Smooth muscle cell (in vitro differentiated cells): Measurements from ENCODE around the gene UBE2G1. TPM values are rescaled to one million over a fixed set of nuclear protein-coding genes. Genes with fewer than 3 reads are reported as not detected.

Source experiments
- DNase-seq: peaks from one replicate; lab custom pipeline; 2025; ENCODE audit not compliant: unreplicated experiment; lab: John Stamatoyannopoulos, UW
- H2AFZ ChIP-seq: fragments of 200-600 bp; sonication (generic); 2 replicates; pipeline ENCODE4 v1.6.0; 2016; ENCODE audit warnings: antibody characterized with exemption, low read depth, mild to moderate bottlenecking
- H3F3A ChIP-seq: fragments of 200-600 bp; sonication (generic); 2 replicates; pipeline ENCODE4 v1.6.0; 2017; ENCODE audit warnings: antibody characterized with exemption, low read depth
- H3K27ac ChIP-seq: fragments of 200-600 bp; sonication (generic); 2 replicates; pipeline ENCODE4 v1.5.1; 2016; ENCODE audit warnings: low read depth, mild to moderate bottlenecking
- H3K27me3 ChIP-seq: fragments of 200-600 bp; sonication (generic); 2 replicates; pipeline ENCODE4 v1.6.1; 2016; ENCODE audit warnings: low read depth, mild to moderate bottlenecking
- H3K36me3 ChIP-seq: fragments of 200-600 bp; sonication (generic); 2 replicates; pipeline ENCODE4 v1.5.1; 2016; ENCODE audit warnings: low read depth
- H3K4me1 ChIP-seq: fragments of 200-600 bp; sonication (generic); 2 replicates; pipeline ENCODE4 v1.5.1; 2016; ENCODE audit warnings: low read depth
- H3K4me2 ChIP-seq: fragments of 200-600 bp; sonication (generic); 2 replicates; pipeline ENCODE4 v1.6.0; 2016; ENCODE audit warnings: mild to moderate bottlenecking
- H3K4me3 ChIP-seq: fragments of 200-600 bp; sonication (generic); 2 replicates; pipeline ENCODE4 v1.5.1; 2016; ENCODE audit warnings: mild to moderate bottlenecking
- H3K79me2 ChIP-seq: fragments of 200-600 bp; sonication (generic); 2 replicates; pipeline ENCODE4 v1.6.0; 2016; ENCODE audit warnings: low read depth, mild to moderate bottlenecking
- H3K9ac ChIP-seq: fragments of 200-600 bp; sonication (generic); 2 replicates; pipeline ENCODE4 v1.6.0; 2016; ENCODE audit warnings: low read depth
- H3K9me3 ChIP-seq: fragments of 200-600 bp; sonication (generic); replicated peaks from 2 replicates; pipeline ENCODE4 v1.5.1; 2016; ENCODE audit warnings: low read depth
- H4K20me1 ChIP-seq: fragments of 200-600 bp; sonication (generic); 2 replicates; pipeline ENCODE4 v1.6.0; 2016; ENCODE audit warnings: low read depth
- WGBS: methylation state at CpG from one replicate; pipeline ENCODE4 v1.1.7; 2016; ENCODE audit warnings: low lambda C conversion rate; 5-methylcytosine and 5-hydroxymethylcytosine counted together
- polyA plus RNA-seq: library from polyadenylated mRNA; unstranded; fragments of >200 nt; fragmentation: Nextera tagmentation; extraction: Ambion mirVana; gene quantifications from 2 replicates; pipeline ENCODE4 v1.2.1, GENCODE V29; 2016
- total RNA-seq: library from RNA; depleted of rRNA; stranded (reverse); fragments of >200 nt; gene quantifications from 2 replicates; pipeline ENCODE4 v1.2.3, GENCODE V29; 2014
- TF ChIP-seq, protein P1 (sequence below): fragments of 200-600 bp; sonication (generic); IDR thresholded peaks from 2 replicates; pipeline ENCODE4 v1.5.1; 2017; ENCODE audit warnings: borderline replicate concordance, mild to moderate bottlenecking, antibody characterized with exemption; ENCODE audit not compliant: insufficient read depth, poor library complexity, severe bottlenecking

UBE2G1 gene
- total and polyA plus RNA-seq, 2 experiments from 2014 or later = 39.9 to 63.7 TPM

DNA sequence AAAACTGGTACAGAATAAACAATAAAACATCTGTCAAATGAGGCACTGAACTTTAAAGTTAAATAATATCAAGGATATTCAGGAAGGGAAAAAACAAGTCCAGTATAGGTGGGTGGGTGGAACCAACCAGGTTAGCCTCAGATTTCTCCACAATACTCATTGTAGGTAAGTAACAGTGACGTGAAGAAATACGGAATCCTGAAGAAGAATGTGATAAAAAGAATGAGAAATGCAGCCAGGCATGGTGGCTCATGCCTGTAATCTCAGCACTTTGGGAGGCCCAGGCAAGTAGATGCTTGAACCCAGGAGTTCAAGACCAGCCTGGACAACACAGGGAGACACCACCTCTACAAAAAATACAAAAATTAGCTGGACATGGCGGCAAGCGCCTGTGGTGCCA lies 47.3 kb downstream of the UBE2G1 start:
- DNase-seq = no peak

DNA sequence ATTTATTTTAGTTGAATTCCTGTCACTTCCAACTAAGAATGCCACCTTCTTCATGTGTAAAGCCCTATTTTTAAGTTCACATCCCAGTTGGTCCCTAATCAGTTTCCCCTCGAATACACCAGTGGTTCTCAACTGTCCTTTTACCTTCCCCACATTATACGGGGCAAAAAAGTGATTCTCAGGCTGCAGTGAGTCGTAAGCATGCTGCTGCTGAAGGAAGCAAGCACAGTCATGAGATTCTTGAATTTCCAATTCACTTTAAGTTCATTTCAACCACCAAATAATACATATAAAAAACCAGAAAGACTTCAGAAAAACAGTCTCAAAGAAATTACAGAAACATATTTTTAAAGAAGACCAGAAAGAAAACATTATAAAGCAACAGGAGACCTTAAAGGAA lies 47.9 kb downstream of the UBE2G1 start:
- Histone ChIP-seq H3K36me3 (no peaks in the 10 kb centered on the region), H3K9ac (no peak overlapping the region), H3K27ac (no peak overlapping the region), H4K20me1 (peaks cover 95% of the 10 kb centered on the region), H3K4me2 (no peak overlapping the region), H2AFZ (no peak overlapping the region), H3F3A (no peaks in the 10 kb centered on the region), H3K79me2 (peaks cover 95% of the 10 kb centered on the region), H3K4me3 (no peak overlapping the region), H3K4me1 (peaks cover 8% of the 10 kb centered on the region), H3K9me3 (no peaks in the 10 kb centered on the region), H3K27me3 (no peaks in the 10 kb centered on the region)
- WGBS = 68% methylated on average over 3 of the region's 3 CpGs
- TF ChIP-seq, protein P1, sequence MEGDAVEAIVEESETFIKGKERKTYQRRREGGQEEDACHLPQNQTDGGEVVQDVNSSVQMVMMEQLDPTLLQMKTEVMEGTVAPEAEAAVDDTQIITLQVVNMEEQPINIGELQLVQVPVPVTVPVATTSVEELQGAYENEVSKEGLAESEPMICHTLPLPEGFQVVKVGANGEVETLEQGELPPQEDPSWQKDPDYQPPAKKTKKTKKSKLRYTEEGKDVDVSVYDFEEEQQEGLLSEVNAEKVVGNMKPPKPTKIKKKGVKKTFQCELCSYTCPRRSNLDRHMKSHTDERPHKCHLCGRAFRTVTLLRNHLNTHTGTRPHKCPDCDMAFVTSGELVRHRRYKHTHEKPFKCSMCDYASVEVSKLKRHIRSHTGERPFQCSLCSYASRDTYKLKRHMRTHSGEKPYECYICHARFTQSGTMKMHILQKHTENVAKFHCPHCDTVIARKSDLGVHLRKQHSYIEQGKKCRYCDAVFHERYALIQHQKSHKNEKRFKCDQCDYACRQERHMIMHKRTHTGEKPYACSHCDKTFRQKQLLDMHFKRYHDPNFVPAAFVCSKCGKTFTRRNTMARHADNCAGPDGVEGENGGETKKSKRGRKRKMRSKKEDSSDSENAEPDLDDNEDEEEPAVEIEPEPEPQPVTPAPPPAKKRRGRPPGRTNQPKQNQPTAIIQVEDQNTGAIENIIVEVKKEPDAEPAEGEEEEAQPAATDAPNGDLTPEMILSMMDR = no peak
- DNase-seq = no peak

More for the DNA sequence above, 47.3 kb downstream of the UBE2G1 start:
- Histone ChIP-seq H2AFZ (no peak overlapping the region), H3K9me3 (no peaks in the 10 kb centered on the region), H3K4me2 (no peak overlapping the region), H3K4me3 (no peak overlapping the region), H4K20me1 (peaks cover 95% of the 10 kb centered on the region), H3F3A (no peaks in the 10 kb centered on the region), H3K27ac (no peak overlapping the region), H3K9ac (no peak overlapping the region), H3K36me3 (no peaks in the 10 kb centered on the region), H3K4me1 (peaks cover 8% of the 10 kb centered on the region), H3K79me2 (peaks cover 95% of the 10 kb centered on the region), H3K27me3 (no peaks in the 10 kb centered on the region)
- WGBS = 91% methylated on average over 4 of the region's 4 CpGs
- TF ChIP-seq, protein P1 = no peak

- H3K9ac ChIP-seq = no peak overlapping the region
- DNase-seq = no peak
These were observed 48.3 kb downstream of the UBE2G1 start for GRCh38 chr17:4318186-4318585.

GRCh38 chr17:4317610-4318009 lies 48.9 kb downstream of the UBE2G1 start:
- peaks cover 8% of the 10 kb centered on the region for H3K4me1 ChIP-seq
- no peak overlapping the region for H3K4me2 ChIP-seq
- H3K79me2 ChIP-seq = peaks cover 95% of the 10 kb centered on the region
- WGBS = 91% methylated on average over 5 of the region's 5 CpGs
- no peak overlapping the region for H2AFZ ChIP-seq
- H3F3A ChIP-seq = no peaks in the 10 kb centered on the region
- H3K27me3 ChIP-seq = no peaks in the 10 kb centered on the region
- no peak overlapping the region for H3K4me3 ChIP-seq
- no peaks in the 10 kb centered on the region for H3K36me3 ChIP-seq
- TF ChIP-seq, protein P1 = no peak
- peaks cover 95% of the 10 kb centered on the region for H4K20me1 ChIP-seq
- no peaks in the 10 kb centered on the region for H3K9me3 ChIP-seq
- H3K27ac ChIP-seq = no peak overlapping the region
- no peak for DNase-seq
- no peak overlapping the region for H3K9ac ChIP-seq

More at GRCh38 chr17:4318186-4318585, 48.3 kb downstream of the UBE2G1 start:
- no peak overlapping the region for H3K4me3 ChIP-seq
- H2AFZ ChIP-seq = no peak overlapping the region
- H3F3A ChIP-seq = no peaks in the 10 kb centered on the region
- no peaks in the 10 kb centered on the region for H3K9me3 ChIP-seq
- H4K20me1 ChIP-seq = peaks cover 95% of the 10 kb centered on the region
- peaks cover 95% of the 10 kb centered on the region for H3K79me2 ChIP-seq
- H3K27me3 ChIP-seq = no peaks in the 10 kb centered on the region
- 90% methylated on average over 5 of the region's 5 CpGs for WGBS
- H3K27ac ChIP-seq = no peak overlapping the region
- peaks cover 8% of the 10 kb centered on the region for H3K4me1 ChIP-seq
- no peaks in the 10 kb centered on the region for H3K36me3 ChIP-seq
- TF ChIP-seq, protein P1 = no peak
- H3K4me2 ChIP-seq = no peak overlapping the region
